ENCODE measurements around the gene TAF11. TPM values are rescaled to one million over a fixed set of nuclear protein-coding genes. Genes with fewer than 3 reads are reported as not detected.

Gene TAF11
- total and polyA plus RNA-seq, 9 donors = 44.6 to 51.6 (median 46.3) TPM

DNA sequence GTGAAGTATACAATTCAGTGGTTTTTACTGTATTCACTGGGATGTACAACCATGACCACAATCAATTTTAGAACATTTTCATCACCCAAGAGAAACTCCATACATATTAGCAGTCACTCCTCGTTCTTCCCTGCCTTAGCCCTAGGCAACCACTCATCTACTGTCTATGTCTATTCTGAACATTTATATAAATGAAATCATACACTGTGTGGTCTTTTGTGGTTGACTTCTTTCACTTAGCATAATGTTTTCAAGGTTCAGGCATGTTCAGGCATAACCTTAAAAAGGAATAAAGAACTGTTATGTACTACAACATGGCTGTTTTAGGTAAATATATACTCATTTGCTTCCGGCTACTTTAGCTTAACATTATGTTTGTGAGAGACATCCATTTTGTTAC is 58.7 kb downstream of the TAF11 start:
- no peak for DNase-seq
- no peaks in the 10 kb centered on the region for H3K4me1 ChIP-seq (ENCODE audit: control insufficient read depth, insufficient read depth, low read length)
- WGBS (ENCODE audit: insufficient coverage) = no CpG with 5 or more reads among the region's 2 CpGs
- no peaks in the 10 kb centered on the region for H3K9me3 ChIP-seq (replicated peaks; ENCODE audit: control insufficient read depth, low read depth, low read length)
- H3K27me3 ChIP-seq (ENCODE audit: control insufficient read depth, insufficient read depth, low read length) = no peaks in the 10 kb centered on the region
- no peak overlapping the region for H3K4me3 ChIP-seq (ENCODE audit: low read length)
- no peak overlapping the region for H3K27ac ChIP-seq (ENCODE audit: low read length)
- peaks cover 14% of the 10 kb centered on the region for H3K36me3 ChIP-seq (ENCODE audit: control insufficient read depth, insufficient read depth, low read length)

Other genes with a start within 250 kb of the TAF11 start
- 46.9 TPM for gene ILRUN, start 191.3 kb downstream of the TAF11 start, total RNA-seq
- gene ILRUN, start 191.3 kb downstream of the TAF11 start, polyA plus RNA-seq (ENCODE audit: insufficient read depth in 1 of 8, insufficient read length in 8 of 8, low replicate concordance in 1 of 8) = 10 to 100 TPM; 69.8 to 92.3 (median 77.0) TPM
- 81.4 TPM for gene SNRPC, start 130.5 kb downstream of the TAF11 start, total RNA-seq
- gene SNRPC, start 130.5 kb downstream of the TAF11 start, polyA plus RNA-seq (ENCODE audit: insufficient read depth in 1 of 8, insufficient read length in 8 of 8, low replicate concordance in 1 of 8) = 100 to 1,000 TPM; 103 to 138 (median 111) TPM
- 7.8 TPM for gene BLTP3A, start 96.0 kb downstream of the TAF11 start, total RNA-seq
- gene BLTP3A, start 96.0 kb downstream of the TAF11 start, polyA plus RNA-seq (ENCODE audit: insufficient read depth in 1 of 8, insufficient read length in 8 of 8, low replicate concordance in 1 of 8) = 10 to 100 TPM in 7 of 8 donors, 1 to 10 TPM in 1; 9.0 to 14.0 (median 11.7) TPM
- gene ANKS1A, start 1.2 kb upstream of the TAF11 start, total RNA-seq = 22.7 TPM
- 10 to 100 TPM; 31.1 to 56.0 (median 40.4) TPM for gene ANKS1A, start 1.2 kb upstream of the TAF11 start, polyA plus RNA-seq (ENCODE audit: insufficient read depth in 1 of 8, insufficient read length in 8 of 8, low replicate concordance in 1 of 8)

Measured in muscle of leg (tissue), 11 donors.